ENCODE measurements around the gene MSI2.

MSI2 gene

DNA sequence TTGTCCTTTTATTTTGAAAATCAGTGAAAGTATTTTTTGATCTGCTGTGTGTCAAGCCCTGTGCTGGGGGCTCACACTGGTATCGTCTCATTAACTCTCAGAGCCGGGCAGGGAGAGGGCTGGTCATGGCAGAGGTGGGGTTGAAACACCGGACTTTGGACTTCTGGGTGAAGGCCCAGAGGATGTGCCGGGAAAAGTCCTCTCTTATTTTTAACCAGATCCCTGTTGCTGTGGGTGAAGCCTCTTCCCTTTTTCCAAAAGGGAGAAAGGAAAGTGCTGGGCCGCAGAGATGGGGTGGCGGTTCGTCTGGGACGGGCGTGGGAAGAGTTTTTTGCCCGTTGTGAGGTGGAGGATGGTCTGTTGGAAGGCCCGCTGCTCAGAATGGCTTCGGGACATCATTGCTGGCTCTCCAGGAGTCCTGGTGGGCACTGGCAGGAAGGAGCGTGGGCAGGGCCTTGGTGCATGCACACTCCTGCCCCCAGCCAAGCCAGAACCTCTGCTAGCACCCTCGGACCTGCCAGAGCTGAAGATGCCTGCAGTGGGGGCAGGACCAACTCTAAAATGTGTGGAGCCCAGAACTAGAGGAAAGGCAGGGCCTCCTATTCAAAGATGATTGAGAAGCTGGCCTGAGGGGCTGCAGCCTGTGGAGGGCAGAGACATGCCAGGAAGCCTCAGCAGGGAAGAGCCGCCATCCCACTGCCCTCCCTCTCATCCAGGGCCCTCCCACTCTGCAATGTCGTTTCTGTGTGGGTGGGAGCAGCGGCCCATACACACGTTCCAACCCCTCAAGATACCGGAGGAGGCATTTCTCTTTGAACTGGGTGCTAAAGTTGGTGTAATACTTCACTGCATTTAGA lies 275.6 kb downstream of the MSI2 start:
- no peak for TF ChIP-seq CTCF (conservative IDR thresholded peaks at IDR 0.05; ENCODE audit: low read depth)
- ChIA-PET POLR2A (ENCODE audit: low non-redundant PET) (no interaction called here), CTCF (no interaction called here)
- no peak overlapping the region for H3K27ac ChIP-seq
- no peak for DNase-seq (ENCODE audit: low spot score)

GRCh38 chr17:57532556-57532955 lies 276.2 kb downstream of the MSI2 start:
- ChIA-PET CTCF (no interaction called here), POLR2A (ENCODE audit: low non-redundant PET) (no interaction called here)
- DNase-seq (ENCODE audit: low spot score), result no peak
- TF ChIP-seq CTCF (conservative IDR thresholded peaks at IDR 0.05; ENCODE audit: low read depth), result no peak
- H3K27ac ChIP-seq, result no peak overlapping the region

DNA sequence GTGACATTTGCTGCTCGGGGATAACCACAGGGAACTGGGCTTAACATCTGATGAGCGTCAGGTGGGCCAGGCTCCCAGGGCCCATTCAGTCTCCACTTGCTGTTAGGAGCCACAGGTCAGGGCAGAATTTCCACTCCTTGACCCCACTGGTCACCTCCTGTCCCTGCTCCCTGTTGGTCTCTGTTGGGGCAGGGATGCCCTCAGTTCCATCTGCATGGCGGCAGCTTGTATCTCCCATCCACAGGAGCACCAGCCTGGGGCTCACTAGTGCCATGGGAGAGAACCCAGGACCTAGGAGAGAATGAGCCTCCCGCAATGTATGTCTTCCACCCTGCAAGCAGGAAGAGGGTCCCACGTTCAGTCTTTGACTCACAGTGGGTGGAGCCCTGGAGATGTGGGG lies 276.6 kb downstream of the MSI2 start:
- H3K27ac ChIP-seq, result no peak overlapping the region
- CTCF ChIA-PET, result interaction anchor here (0.7 kb wide), 1 partner anchor 24 kb away, joined by 4 read pairs; no protein-coding TSS in a partner anchor

GRCh38 chr17:57533684-57534305 lies 277.5 kb downstream of the MSI2 start:
- POLR2A ChIA-PET (ENCODE audit: low non-redundant PET), result no interaction called here
- CTCF ChIA-PET, result interaction anchor here (0.6 to 0.7 kb wide), 2 partner anchors 25 to 484 kb away, joined by 3 to 4 read pairs; no protein-coding TSS in a partner anchor
- H3K27ac ChIP-seq, result no peak overlapping the region
- no peak for DNase-seq (ENCODE audit: low spot score)
- no peak for TF ChIP-seq CTCF (conservative IDR thresholded peaks at IDR 0.05; ENCODE audit: low read depth)

More for the DNA sequence above, 276.6 kb downstream of the MSI2 start:
- TF ChIP-seq CTCF (conservative IDR thresholded peaks at IDR 0.05; ENCODE audit: low read depth), result no peak
- no peak for DNase-seq (ENCODE audit: low spot score)
- POLR2A ChIA-PET (ENCODE audit: low non-redundant PET), result no interaction called here

DNA sequence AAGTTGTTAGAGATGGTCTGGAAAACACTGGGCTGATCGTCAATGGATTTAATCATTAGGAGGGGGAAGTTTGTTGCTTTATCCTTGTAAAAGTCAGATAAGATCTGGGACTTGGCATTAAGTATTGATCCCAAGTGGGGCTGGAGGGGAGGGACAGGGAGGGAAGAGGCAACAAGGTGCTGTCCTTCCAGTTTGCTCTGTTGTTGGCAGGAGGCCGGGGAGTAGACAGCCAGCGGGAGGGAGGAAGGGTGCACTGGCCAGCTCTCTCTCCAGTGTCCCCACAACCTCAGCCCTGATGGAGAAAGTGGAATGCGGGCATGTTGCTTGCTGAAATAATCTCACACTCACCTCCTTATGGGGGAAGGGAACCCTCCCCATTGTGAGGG lies 278.5 kb downstream of the MSI2 start:
- H3K27ac ChIP-seq, result peak overlapping the region; percentile 18
- ChIA-PET CTCF (no interaction called here), POLR2A (ENCODE audit: low non-redundant PET) (no interaction called here)
- TF ChIP-seq CTCF (conservative IDR thresholded peaks at IDR 0.05; ENCODE audit: low read depth), result no peak
- DNase-seq (ENCODE audit: low spot score), result no peak

DNA sequence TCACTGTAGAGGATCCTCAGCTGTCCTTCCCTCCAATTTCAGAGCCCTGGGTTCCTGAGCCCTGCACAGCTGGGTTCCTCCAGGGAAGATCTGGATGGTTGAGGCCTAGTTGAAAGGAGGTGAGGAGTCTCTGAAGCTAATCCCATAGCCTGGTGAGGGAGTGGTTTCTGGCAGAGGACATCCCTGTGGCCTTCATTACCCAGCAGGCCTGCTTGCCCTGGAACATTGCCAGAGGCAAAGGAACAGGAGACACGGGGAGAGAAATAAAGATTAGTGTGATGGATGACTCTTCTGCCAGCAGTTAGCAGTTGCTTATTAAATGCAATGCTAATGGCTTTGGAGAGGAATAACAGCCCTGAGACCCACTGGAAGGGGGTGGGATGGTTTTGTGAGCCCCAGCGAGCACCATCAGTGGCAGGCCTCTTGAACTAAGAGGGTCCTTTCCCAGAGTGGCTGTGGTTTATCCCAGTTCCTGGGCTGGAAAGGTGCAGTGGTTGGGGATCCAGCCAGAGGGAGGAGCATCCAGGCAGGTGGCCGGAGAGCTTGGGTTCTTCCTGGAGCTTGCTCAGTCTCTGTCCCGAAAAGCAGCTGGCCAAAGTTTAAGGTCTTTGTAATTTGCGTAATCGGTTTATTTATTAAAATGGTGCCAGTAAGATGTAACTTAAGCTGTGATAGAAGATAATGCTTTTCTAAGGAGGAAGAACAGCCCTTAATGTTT lies 279.1 kb downstream of the MSI2 start:
- POLR2A ChIA-PET (ENCODE audit: low non-redundant PET), result no interaction called here
- no peak for DNase-seq (ENCODE audit: low spot score)
- H3K27ac ChIP-seq, result peak overlapping the region; percentile 18
- CTCF ChIA-PET, result no interaction called here
- no peak for TF ChIP-seq CTCF (conservative IDR thresholded peaks at IDR 0.05; ENCODE audit: low read depth)
